ENCODE measurements around the gene LDHD. TPM values are rescaled to one million over a fixed set of nuclear protein-coding genes. Genes with fewer than 3 reads are reported as not detected.

LDHD gene
- polyA plus RNA-seq, 3 donors: 3.7 to 6.3 (median 5.4) TPM

DNA sequence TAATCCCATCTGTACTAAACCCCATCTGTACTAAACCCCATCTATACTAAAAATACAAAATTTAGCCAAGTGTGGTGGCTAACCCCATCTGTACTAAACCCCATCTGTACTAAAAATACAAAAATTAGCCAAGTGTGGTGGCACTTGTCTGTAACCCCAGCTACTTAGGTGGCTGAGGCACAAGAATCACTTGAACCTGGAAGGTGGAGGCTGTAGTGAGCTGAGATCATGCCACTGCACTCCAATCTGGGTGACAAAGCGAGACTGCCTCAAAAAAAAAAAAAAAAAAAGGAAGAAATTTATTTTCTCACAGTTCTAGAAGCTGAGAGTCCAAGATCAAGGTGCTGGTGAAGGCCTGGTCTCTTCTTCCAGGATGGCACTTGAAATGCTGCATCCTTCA is 43.8 kb upstream of the LDHD start:
- no peak overlapping the region for H3K4me3 ChIP-seq (replicated peaks in 1 of 3; ENCODE audit: low read depth in 2 of 3, low read length in 3 of 3)
- no peak overlapping the region for H3K27ac ChIP-seq (ENCODE audit: low read depth in 1 of 2, low read length in 2 of 2)
- Mint-ChIP-seq H3K4me3 (no peak overlapping the region), H3K36me3 (peaks cover 41 to 64% of the 10 kb centered on the region in 2 donors), H3K9me3 (peaks cover 22 to 63% (median 49%) of the 10 kb centered on the region in 7 donors), H3K27me3 (ENCODE audit: low read depth in 3 of 3) (peaks cover 0 to 3% (median 0%) of the 10 kb centered on the region in 3 donors), H3K4me1 (peaks cover 2% of the 10 kb centered on the region), H3K27ac (no peak overlapping the region)
- H3K9me3 ChIP-seq (replicated peaks in 1 of 2; ENCODE audit: control insufficient read depth in 1 of 2, insufficient read depth in 1 of 2, low read length in 2 of 2): peaks cover 20 to 47% of the 10 kb centered on the region in 2 donors
- no peak for TF ChIP-seq CTCF (IDR thresholded peaks at IDR 0.05)
- H3K27me3 ChIP-seq (ENCODE audit: control insufficient read depth in 2 of 2, insufficient read depth in 2 of 2, low read length in 2 of 2): no peaks in the 10 kb centered on the region
- H3K4me2 ChIP-seq (replicated peaks; ENCODE audit: extremely low read depth, low read length, poor library complexity, severe bottlenecking): no peak overlapping the region
- no peak for DNase-seq
- H3K9ac ChIP-seq (ENCODE audit: insufficient read depth, low read length, poor library complexity, severe bottlenecking): no peak overlapping the region
- intact Hi-C loops (cut with micrococcal nuclease): no loop called here
- H4K20me1 ChIP-seq (ENCODE audit: insufficient read depth, low read length): no peaks in the 10 kb centered on the region
- WGBS (ENCODE audit: insufficient coverage): no CpG with 5 or more reads among the region's 1 CpG
- peaks cover 3 to 36% of the 10 kb centered on the region in 2 donors for H3K36me3 ChIP-seq (replicated peaks in 1 of 2; ENCODE audit: control insufficient read depth in 1 of 2, insufficient read depth in 2 of 2, low read length in 2 of 2)
- H3K79me2 ChIP-seq (ENCODE audit: insufficient read depth, low read length): no peaks in the 10 kb centered on the region
- no peaks in the 10 kb centered on the region for H3K4me1 ChIP-seq (ENCODE audit: control insufficient read depth in 1 of 2, insufficient read depth in 2 of 2, low read length in 2 of 2)
- H2AFZ ChIP-seq (ENCODE audit: insufficient read depth, low read depth, low read length, poor library complexity, severe bottlenecking): no peak overlapping the region

DNA sequence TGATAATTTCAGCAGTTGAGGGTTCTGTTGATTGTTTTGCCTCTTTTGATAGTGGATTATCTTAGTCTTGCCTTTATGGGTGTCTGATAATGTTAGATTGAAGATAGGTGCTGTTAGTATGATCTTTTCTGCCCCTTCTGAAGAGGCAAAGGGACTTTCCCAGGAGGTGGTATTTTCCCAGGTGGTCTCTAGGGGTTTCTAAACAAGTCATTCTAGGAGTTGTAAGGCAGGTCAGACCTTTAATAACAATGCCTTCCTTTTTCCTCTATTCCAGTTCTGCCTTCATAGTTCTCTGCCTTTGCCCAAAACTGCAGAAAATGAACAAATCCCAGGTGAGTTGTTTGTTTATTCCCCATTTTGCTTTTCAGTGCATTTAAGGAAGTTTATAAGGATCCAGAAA is 36.1 kb upstream of the LDHD start:
- Histone ChIP-seq H3K27ac (ENCODE audit: low read depth in 1 of 2, low read length in 2 of 2) (no peak overlapping the region), H4K20me1 (ENCODE audit: insufficient read depth, low read length) (no peaks in the 10 kb centered on the region), H3K4me1 (ENCODE audit: control insufficient read depth in 1 of 2, insufficient read depth in 2 of 2, low read length in 2 of 2) (peaks cover 10 to 15% of the 10 kb centered on the region in 2 donors), H3K36me3 (replicated peaks in 1 of 2; ENCODE audit: control insufficient read depth in 1 of 2, insufficient read depth in 2 of 2, low read length in 2 of 2) (peaks cover 5 to 37% of the 10 kb centered on the region in 2 donors), H3K4me3 (replicated peaks in 1 of 3; ENCODE audit: low read depth in 2 of 3, low read length in 3 of 3) (no peak overlapping the region), H3K4me2 (replicated peaks; ENCODE audit: extremely low read depth, low read length, poor library complexity, severe bottlenecking) (no peak overlapping the region), H3K9me3 (replicated peaks in 1 of 2; ENCODE audit: control insufficient read depth in 1 of 2, insufficient read depth in 1 of 2, low read length in 2 of 2) (peaks cover 17 to 23% of the 10 kb centered on the region in 2 donors), H2AFZ (ENCODE audit: insufficient read depth, low read depth, low read length, poor library complexity, severe bottlenecking) (no peak overlapping the region), H3K79me2 (ENCODE audit: insufficient read depth, low read length) (no peaks in the 10 kb centered on the region), H3K27me3 (ENCODE audit: control insufficient read depth in 2 of 2, insufficient read depth in 2 of 2, low read length in 2 of 2) (no peaks in the 10 kb centered on the region), H3K9ac (ENCODE audit: insufficient read depth, low read length, poor library complexity, severe bottlenecking) (no peak overlapping the region)
- intact Hi-C loops (cut with micrococcal nuclease): no loop called here
- Mint-ChIP-seq H3K9me3 (peaks cover 20 to 41% (median 30%) of the 10 kb centered on the region in 7 donors), H3K27ac (no peak overlapping the region), H3K4me3 (no peak overlapping the region), H3K4me1 (peaks cover 10% of the 10 kb centered on the region), H3K27me3 (ENCODE audit: low read depth in 3 of 3) (peaks cover 0 to 2% (median 0%) of the 10 kb centered on the region in 3 donors), H3K36me3 (peaks cover 21 to 38% of the 10 kb centered on the region in 2 donors)
- no peak for DNase-seq
- TF ChIP-seq CTCF (IDR thresholded peaks at IDR 0.05): no peak
